GM12872 (cell line): ENCODE results near the gene FGF2.

ENCODE experiments used
- CTCF ChIP-seq: IDR thresholded peaks from 3 replicates; pipeline ENCODE4 v1.5.1; 2011; ENCODE audit warnings: low read depth, mild to moderate bottlenecking, low read length, moderate library complexity; ENCODE audit not compliant: insufficient read depth

The FGF2 gene

GRCh38 chr4:122914938-122915337 lies 88.3 kb downstream of the FGF2 start:
- TF ChIP-seq CTCF: no peak

- no peak for TF ChIP-seq CTCF
These were observed 91.1 kb downstream of the FGF2 start for GRCh38 chr4:122917731-122918130.

- no peak for TF ChIP-seq CTCF
These were observed 93.8 kb downstream of the FGF2 start for GRCh38 chr4:122920473-122920872.

- no peak for TF ChIP-seq CTCF
These were observed 94.7 kb downstream of the FGF2 start for GRCh38 chr4:122921300-122921699.

- TF ChIP-seq CTCF: no peak
These were observed 95.6 kb downstream of the FGF2 start, which contains the start of gene NUDT6 for GRCh38 chr4:122921971-122922876. NUDT6 (minus strand) TSS chr4:122922597; CDS start chr4:122922572, 25 bp downstream.

- no peak for TF ChIP-seq CTCF
These were observed 96.4 kb downstream of the FGF2 start for GRCh38 chr4:122922877-122923511.

- TF ChIP-seq CTCF: no peak
These were observed 102.3 kb downstream of the FGF2 start for GRCh38 chr4:122928930-122929329.
